Measurements from ENCODE around the gene SYNDIG1.

SYNDIG1 gene

GRCh38 chr20:24582373-24583168, 113.1 kb downstream of the SYNDIG1 start:
- H3K4me3 ChIP-seq (ENCODE audit: low read depth, low read length) = no peak overlapping the region
- DNase-seq = no peak
- no peak overlapping the region for H3K27ac ChIP-seq
- no peaks in the 10 kb centered on the region for H3K36me3 ChIP-seq (replicated peaks)
- no peaks in the 10 kb centered on the region for H3K27me3 ChIP-seq (replicated peaks)
- in situ Hi-C loops (cut with HindIII; ENCODE audit: low pct_ligation_motif_present, low sequenced_read_pairs) = no loop called here
- no peak for TF ChIP-seq CTCF (IDR thresholded peaks at IDR 0.05; ENCODE audit: low read depth, low read length, missing control alignments)

GRCh38 chr20:24583169-24583792, 113.9 kb downstream of the SYNDIG1 start:
- Histone ChIP-seq H3K36me3 (replicated peaks) (no peaks in the 10 kb centered on the region), H3K4me3 (ENCODE audit: low read depth, low read length) (no peak overlapping the region), H3K27me3 (replicated peaks) (no peaks in the 10 kb centered on the region), H3K27ac (no peak overlapping the region)
- no peak for TF ChIP-seq CTCF (IDR thresholded peaks at IDR 0.05; ENCODE audit: low read depth, low read length, missing control alignments)
- DNase-seq = no peak
- in situ Hi-C loops (cut with HindIII; ENCODE audit: low pct_ligation_motif_present, low sequenced_read_pairs) = no loop called here

GRCh38 chr20:24584078-24584477, 114.6 kb downstream of the SYNDIG1 start:
- H3K4me3 ChIP-seq (ENCODE audit: low read depth, low read length) = no peak overlapping the region
- TF ChIP-seq CTCF (IDR thresholded peaks at IDR 0.05; ENCODE audit: low read depth, low read length, missing control alignments) = no peak
- H3K27ac ChIP-seq = no peak overlapping the region
- in situ Hi-C loops (cut with HindIII; ENCODE audit: low pct_ligation_motif_present, low sequenced_read_pairs) = no loop called here
- no peak for DNase-seq
- no peaks in the 10 kb centered on the region for H3K36me3 ChIP-seq (replicated peaks)
- no peaks in the 10 kb centered on the region for H3K27me3 ChIP-seq (replicated peaks)

GRCh38 chr20:24584538-24585356, 115.3 kb downstream of the SYNDIG1 start:
- H3K36me3 ChIP-seq (replicated peaks) = no peaks in the 10 kb centered on the region
- H3K27ac ChIP-seq = no peak overlapping the region
- H3K4me3 ChIP-seq (ENCODE audit: low read depth, low read length) = no peak overlapping the region
- no peak for TF ChIP-seq CTCF (IDR thresholded peaks at IDR 0.05; ENCODE audit: low read depth, low read length, missing control alignments)
- in situ Hi-C loops (cut with HindIII; ENCODE audit: low pct_ligation_motif_present, low sequenced_read_pairs) = no loop called here
- no peaks in the 10 kb centered on the region for H3K27me3 ChIP-seq (replicated peaks)
- no peak for DNase-seq

- no peak for DNase-seq
- no peaks in the 10 kb centered on the region for H3K36me3 ChIP-seq (replicated peaks)
- in situ Hi-C loops (cut with HindIII; ENCODE audit: low pct_ligation_motif_present, low sequenced_read_pairs) = no loop called here
- H3K27me3 ChIP-seq (replicated peaks) = no peaks in the 10 kb centered on the region
- no peak overlapping the region for H3K27ac ChIP-seq
- no peak for TF ChIP-seq CTCF (IDR thresholded peaks at IDR 0.05; ENCODE audit: low read depth, low read length, missing control alignments)
- H3K4me3 ChIP-seq (ENCODE audit: low read depth, low read length) = no peak overlapping the region
Measured at GRCh38 chr20:24585796-24586522, 116.5 kb downstream of the SYNDIG1 start.

All from brain microvascular endothelial cell (primary cell).